Testis (tissue), 3 donors: Measurements from ENCODE around the gene PMEL. TPM values are rescaled to one million over a fixed set of nuclear protein-coding genes. Genes with fewer than 3 reads are reported as not detected.

Experiments
- DNase-seq: peaks from one replicate; pipeline ENCODE4 v3.0.0-alpha.2; 2019
- H3K27ac ChIP-seq, 2 donors: fragments of 200-600 bp; sonication (generic); one replicate each; pipeline ENCODE4 v1.5.1; 2019
- H3K27me3 ChIP-seq: fragments of 200-600 bp; sonication (generic); one replicate; pipeline ENCODE4 v1.5.1; 2019
- H3K36me3 ChIP-seq: fragments of 200-600 bp; sonication (generic); one replicate; pipeline ENCODE4 v1.5.1; 2017; ENCODE audit warnings: low read depth; ENCODE audit errors: missing control alignments
- H3K4me1 ChIP-seq: fragments of 200-600 bp; sonication (generic); one replicate; pipeline ENCODE4 v1.5.1; 2019
- H3K4me3 ChIP-seq, 2 donors: fragments of 200-600 bp; sonication (generic); one replicate each; pipeline ENCODE4 v1.5.1; 2017 to 2019
- H3K9me3 ChIP-seq: fragments of 200-600 bp; sonication (generic); one replicate; pipeline ENCODE4 v1.5.1; 2017
- CTCF ChIP-seq, 3 experiments: fragments of 450-650 bp in 2 of 3; fragments of 200-600 bp in 1 of 3; sonication (generic) in 1 of 3; IDR thresholded peaks; one replicate each; pipeline ENCODE4 v1.5.1; 2016 to 2019; ENCODE audit warnings: antibody characterized with exemption in 3 of 3, mild to moderate bottlenecking in 2 of 3, moderate library complexity in 1 of 3
- POLR2A ChIP-seq: fragments of 450-650 bp; IDR thresholded peaks from one replicate; pipeline ENCODE4 v1.6.1; 2017; ENCODE audit warnings: antibody characterized with exemption, mild to moderate bottlenecking, moderate library complexity
- WGBS, 2 donors: methylation state at CpG; one replicate each; pipeline ENCODE4 v1.1.5; 2018; 5-methylcytosine and 5-hydroxymethylcytosine counted together
- intact Hi-C: fragments of 100-400 bp; cut with DNase I; formaldehyde crosslinking; loops from one replicate; pipeline ENCODE4 v1.15.1; 2023; ENCODE audit warnings: low total_unique reads
- polyA plus RNA-seq: library from polyadenylated mRNA; stranded (reverse); fragments of 350-450 nt; fragmentation: Illumina TruSeq; extraction: RNeasy Lipid Tissue Mini Kit (QIAGEN cat#74804); gene quantifications from one replicate; pipeline ENCODE4 v1.2.3, GENCODE V29; 2014; ENCODE audit warnings: low read depth, low replicate concordance; ENCODE audit not compliant: insufficient read depth
- total RNA-seq, 2 donors: library from RNA; depleted of rRNA; stranded (reverse); fragments of >200 nt; gene quantifications; one replicate each; pipeline ENCODE4 v1.2.3, GENCODE V29; 2016

PMEL gene
- total and polyA plus RNA-seq, 3 donors from 2014 or later, result 8.2 to 11.1 (median 8.9) TPM

GRCh38 chr12:55963760-55964159, 2.1 kb downstream of the PMEL start:
- no peak for DNase-seq
- WGBS, 2 donors, result 92 to 93% methylated on average over 2 of the region's 2 CpGs
- H3K27ac ChIP-seq, result no peak overlapping the region
- no peak for TF ChIP-seq CTCF (IDR thresholded peaks at IDR 0.05)
- intact Hi-C loops, result no loop called here
- no peaks in the 10 kb centered on the region for H3K9me3 ChIP-seq
- no peak overlapping the region for H3K4me3 ChIP-seq
- no peaks in the 10 kb centered on the region for H3K27me3 ChIP-seq
- no peaks in the 10 kb centered on the region for H3K36me3 ChIP-seq
- peaks cover 21% of the 10 kb centered on the region for H3K4me1 ChIP-seq

GRCh38 chr12:55957106-55957859, 8.6 kb downstream of the PMEL start:
- DNase-seq, result no peak
- no peak overlapping the region for H3K4me3 ChIP-seq
- no peaks in the 10 kb centered on the region for H3K4me1 ChIP-seq
- H3K9me3 ChIP-seq, result no peaks in the 10 kb centered on the region
- TF ChIP-seq POLR2A, result no peak
- no peak for TF ChIP-seq CTCF (IDR thresholded peaks at IDR 0.05)
- WGBS, 2 donors, result 84 to 88% methylated on average over 4 to 5 of the region's 5 CpGs
- H3K36me3 ChIP-seq, result no peaks in the 10 kb centered on the region
- H3K27me3 ChIP-seq, result no peaks in the 10 kb centered on the region
- no peak overlapping the region for H3K27ac ChIP-seq
- intact Hi-C loops, result no loop called here

GRCh38 chr12:55955800-55956508, 9.9 kb downstream of the PMEL start:
- no peak for DNase-seq
- Histone ChIP-seq H3K4me1 (no peaks in the 10 kb centered on the region), H3K27ac (no peak overlapping the region), H3K4me3 (no peak overlapping the region), H3K36me3 (no peaks in the 10 kb centered on the region), H3K27me3 (no peaks in the 10 kb centered on the region), H3K9me3 (no peaks in the 10 kb centered on the region)
- TF ChIP-seq CTCF (IDR thresholded peaks at IDR 0.05) (no peak), POLR2A (no peak)
- 64 to 70% methylated on average over 6 of the region's 6 CpGs for WGBS, 2 donors
- intact Hi-C loops, result no loop called here

- Histone ChIP-seq H3K4me3 (no peak overlapping the region), H3K27ac (no peak overlapping the region), H3K36me3 (no peaks in the 10 kb centered on the region), H3K27me3 (no peaks in the 10 kb centered on the region), H3K9me3 (no peaks in the 10 kb centered on the region), H3K4me1 (no peaks in the 10 kb centered on the region)
- intact Hi-C loops, result no loop called here
- DNase-seq, result no peak
- TF ChIP-seq POLR2A (no peak), CTCF (IDR thresholded peaks at IDR 0.05) (no peak)
- 78 to 89% methylated on average over 3 to 4 of the region's 4 CpGs for WGBS, 2 donors
Measured at GRCh38 chr12:55955344-55955743, 10.5 kb downstream of the PMEL start.
